Stimulated activated CD8-positive, alpha-beta memory T cell treated with anti-CD3 and anti-CD28 coated beads, Interleukin-12 subunit alpha, Interleukin-12 subunit beta, amount 100 ng/mL, for 24 hours (primary cell): ENCODE data around the gene ZNF184.
A peak's percentile ranks its signal among the peaks of the same experiment; 100 is the strongest.

Source experiments
- DNase-seq: peaks from one replicate; pipeline ENCODE4 v3.0.0-alpha.2; 2020; ENCODE audit errors: extremely low read depth

ZNF184 gene

DNA sequence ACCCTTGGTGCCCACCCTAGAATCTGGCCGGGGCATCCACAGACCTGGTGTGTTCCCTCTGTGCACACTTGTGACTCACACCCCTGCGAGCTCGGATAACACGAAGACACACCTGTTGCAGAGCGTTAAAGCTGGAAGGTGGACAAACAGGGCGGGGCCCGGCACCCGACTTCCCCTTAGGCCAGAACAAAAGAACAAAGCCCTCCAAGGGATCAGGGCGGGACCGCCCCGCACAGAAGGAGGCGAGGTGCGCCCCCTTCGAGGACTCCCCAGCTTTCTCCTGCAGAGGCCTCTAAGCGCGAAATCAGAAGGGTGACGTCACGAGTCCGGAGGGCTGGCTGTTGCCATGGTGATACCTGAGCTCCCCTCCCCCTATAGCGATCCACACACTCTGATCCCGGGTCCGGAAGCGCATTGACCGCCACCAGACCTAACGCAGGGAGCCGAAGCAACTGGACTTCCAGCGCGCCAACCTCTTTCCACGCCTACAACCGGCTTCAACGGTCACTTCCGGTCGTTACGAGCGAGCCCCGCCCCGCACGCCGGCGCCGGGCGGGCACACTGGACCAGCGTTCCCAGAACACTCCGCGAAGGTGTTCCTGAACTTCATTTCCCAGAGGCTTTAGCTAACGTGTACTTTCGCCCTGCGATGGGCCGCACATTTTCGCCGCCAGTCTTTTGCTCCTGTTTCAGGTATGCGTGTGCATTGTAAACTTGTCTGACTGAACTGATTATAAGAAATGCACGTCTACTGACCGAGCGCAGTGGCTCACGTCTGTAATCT lies at the start of gene ZNF184:
ZNF184 (minus strand) TSS at position 489 of the 784 bp plus-strand sequence. CDS start 811 bp downstream, outside the sequence.
- peak; percentile 63 for DNase-seq

DNA sequence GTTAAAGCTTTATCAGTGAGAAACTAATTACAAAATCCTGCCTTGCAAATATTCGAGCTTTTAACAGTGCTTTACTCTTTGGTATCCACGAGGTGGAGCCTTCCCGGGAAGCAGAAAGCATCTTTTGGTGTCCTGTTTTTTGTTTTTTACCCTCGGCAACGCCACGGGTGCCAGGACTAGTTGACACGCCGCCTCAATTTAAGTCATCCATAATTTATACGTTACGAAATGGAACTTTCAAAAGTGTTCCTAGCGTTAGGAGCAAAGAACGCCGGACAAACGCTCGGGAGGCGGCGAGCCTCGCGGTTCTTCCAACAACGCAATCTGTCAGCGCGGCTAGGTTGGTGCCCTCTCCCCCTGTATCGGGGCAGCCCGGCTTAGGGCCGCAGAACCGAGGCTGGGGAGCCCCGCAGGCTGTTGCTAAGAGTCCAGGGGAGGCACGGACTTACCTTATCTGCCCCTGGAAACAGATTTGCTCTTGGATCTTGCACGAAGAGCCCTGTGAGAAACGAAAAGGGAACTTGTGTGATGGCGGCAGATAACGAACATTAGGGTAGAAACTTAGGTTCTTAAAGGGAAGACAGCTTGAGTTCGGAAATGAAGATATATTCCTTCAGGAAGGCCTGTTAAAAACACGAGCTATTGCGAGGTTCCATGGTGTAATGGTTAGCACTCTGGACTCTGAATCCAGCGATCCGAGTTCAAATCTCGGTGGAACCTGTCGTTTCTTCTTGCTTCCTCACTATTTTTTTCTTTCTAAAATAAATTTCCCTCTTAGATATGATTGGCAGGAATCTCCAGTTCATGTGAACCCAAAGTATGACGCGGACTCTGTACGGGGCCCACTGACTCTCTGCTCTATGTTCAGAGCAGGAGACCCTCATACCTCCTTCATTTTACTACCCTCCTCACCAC lies 46.2 kb upstream of the ZNF184 start:
- DNase-seq = no peak

DNA sequence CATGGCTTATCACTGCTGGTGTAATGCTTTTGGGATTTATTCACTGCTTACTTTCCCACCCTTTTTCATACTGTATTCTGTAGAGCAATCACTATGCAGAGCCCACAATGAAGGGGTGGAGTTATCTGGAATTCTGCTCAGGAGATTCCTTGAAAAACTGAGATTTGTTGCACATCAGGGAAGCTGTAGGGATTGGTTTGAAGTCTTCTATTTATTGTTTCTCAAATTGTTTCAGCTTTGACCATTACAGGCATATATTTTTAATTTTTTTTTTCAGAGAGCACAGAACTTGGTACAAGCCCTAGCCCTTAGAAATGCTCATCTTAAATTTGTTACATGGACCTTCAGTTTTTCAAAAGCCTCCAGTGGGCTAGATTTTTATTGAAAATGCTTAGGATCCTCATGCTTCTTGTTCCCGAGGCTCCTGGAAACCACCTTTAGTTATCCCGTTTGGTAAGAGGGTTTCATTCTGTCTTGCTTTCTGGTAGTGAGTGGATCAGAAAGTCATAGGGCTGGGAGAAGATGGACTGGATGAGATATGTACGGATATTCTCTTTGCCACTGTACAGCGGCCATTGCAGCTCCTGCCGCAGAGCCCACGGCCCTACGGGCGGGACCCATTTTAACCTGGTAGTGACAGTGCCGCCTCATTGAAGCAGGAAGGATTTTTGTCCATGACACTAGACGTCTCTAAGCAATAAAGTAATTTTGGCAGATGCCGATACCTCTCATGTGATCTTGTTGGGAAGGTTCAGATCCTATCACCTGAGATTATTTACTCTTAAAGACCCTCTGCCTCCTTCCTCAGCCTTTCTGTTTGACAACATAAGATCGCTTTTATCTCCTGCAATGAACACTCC lies 45.3 kb upstream of the ZNF184 start:
- no peak for DNase-seq

DNA sequence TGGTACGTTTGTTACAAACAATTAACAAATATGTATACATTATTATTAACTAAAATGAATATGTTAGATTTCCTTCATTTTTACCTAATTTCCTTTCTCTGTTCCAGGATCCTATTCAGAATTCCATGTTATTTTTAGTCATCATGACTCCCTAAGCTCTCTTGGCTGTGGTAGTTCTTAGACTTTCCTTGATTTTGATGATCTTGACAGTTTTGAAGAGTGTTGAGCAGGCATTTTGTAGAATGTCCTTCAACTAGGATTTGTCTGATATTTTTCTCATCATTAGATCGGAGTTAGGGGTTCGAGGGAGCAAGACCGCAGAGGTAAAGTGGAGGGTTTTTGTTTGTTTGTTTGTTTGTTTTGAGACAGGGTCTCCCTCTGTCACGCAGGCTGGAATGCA lies 44.3 kb upstream of the ZNF184 start:
- DNase-seq = no peak

DNA sequence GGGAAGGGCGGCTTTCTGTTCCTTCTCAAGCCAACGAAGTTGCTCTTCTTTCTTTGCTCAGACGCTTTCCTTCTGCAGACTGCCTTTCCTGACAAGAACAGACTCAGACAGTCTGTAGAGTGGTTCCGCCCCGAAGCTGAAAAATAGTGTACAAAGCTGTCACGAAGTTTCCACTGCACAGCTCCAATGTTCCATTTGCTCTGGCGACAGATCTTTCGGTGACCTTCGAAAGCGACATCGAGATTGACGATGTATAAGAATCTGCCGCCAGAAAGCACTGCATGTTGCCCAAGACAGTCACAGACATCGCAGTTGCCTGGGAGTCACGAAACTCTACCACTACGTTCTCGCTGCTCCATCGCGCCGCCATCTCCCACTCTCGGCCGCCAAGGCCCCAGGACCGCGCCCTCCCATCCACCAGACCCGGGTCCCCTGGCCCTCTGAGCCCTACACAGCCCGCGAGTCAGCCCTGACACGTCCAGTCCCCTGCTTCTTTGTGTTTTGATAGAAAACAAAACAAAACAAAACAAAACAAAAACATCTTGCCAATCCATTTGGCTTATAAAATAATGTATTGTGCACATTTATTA lies 42.1 kb upstream of the ZNF184 start:
- DNase-seq = no peak

DNA sequence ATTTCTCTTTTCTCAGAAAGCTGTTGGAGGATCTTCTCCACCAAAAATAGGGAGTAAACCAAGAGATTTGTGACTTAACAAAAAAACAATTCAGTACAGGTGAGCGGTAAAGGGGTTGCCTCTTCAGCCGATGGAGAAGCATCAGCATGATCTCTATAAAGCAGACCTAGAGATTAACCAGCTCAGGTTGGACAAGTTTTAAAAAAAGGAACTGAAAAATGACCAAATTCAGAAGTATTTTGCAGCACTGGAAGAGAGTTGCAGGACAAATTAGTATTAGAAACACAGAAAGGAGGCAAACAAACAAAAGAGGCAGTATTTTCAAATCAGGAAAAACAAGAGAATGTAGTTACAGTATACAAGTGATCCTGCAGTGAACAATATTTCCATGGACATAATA lies 39.6 kb upstream of the ZNF184 start:
- no peak for DNase-seq

DNA sequence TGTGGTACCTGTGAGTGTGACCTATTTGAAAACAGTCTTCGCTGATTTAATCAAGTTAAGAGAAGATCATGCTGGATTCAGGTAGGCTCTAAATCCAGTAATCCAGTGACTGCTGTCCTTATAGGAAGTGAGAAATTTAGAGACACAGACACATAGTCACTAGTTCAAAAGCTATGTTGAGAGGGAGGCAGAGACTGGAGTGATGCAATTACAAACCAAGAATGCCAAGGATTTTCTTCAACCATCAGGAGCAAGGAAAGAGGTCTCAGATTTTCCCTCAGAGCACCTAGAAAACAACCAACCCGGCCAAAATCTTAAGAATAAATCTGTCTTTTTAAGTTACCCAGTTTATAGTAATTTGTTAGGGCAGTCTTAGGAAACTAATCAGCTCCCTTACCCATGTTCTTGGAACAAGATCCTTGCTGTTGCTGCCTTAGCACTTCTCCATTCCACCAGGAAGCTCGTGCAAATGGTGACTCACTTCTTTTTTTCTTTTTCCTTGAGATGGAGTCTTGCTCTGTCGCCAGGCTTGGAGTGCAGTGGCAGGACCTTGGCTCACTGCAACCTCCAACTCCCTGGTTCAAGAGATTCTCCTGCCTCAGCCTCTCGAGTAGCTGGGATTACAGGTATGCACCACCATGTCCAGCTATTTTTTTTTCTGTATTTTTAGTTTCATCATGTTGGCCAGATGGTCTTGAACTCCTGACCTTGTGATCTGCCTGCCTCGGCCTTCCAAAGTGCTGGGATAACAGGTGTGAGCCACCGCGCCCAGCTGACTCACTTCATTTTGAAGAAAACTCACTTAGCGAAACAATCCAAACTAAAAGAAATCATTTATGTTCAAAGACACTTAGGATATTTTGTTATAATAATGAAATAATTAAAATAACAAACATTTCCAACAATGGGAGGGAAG lies 34.4 kb upstream of the ZNF184 start:
- DNase-seq = no peak

DNA sequence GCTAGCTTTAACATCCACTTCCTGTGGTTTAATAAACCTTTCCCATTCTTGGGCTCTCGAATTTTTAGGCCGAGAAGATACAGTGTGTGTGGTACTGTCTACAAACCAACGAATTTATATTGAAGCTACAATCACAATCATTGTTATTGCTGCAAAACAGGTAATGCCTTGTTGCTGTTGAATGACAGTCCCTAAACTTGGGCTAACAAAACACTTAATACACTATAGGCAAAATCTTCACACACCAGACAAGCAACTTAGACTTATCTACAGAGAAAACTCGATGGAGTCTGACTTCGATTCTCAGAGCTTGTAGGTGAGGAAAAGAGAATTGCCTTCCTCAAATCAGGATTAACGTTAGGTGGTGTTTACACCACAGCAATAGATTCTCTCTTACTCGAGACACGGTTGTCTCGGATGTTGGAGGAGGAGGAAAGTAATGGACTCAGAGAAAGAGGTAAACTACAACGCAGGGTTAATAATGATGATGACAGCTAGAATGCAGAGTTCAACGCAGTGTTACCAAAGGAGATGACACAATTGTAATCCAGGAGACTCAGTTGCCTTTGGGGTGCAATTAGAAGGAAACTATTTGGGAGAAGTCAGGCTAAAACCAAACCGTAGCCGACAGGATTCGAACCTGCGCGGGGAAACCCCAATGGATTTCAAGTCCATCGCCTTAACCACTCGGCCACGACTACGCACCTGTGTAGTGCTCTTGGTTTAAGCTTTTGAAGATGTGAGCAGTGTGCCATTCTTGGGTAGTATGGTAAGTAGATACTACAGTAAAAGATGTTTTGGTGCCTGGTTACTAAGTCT lies 32.5 kb upstream of the ZNF184 start:
- DNase-seq = no peak

DNA sequence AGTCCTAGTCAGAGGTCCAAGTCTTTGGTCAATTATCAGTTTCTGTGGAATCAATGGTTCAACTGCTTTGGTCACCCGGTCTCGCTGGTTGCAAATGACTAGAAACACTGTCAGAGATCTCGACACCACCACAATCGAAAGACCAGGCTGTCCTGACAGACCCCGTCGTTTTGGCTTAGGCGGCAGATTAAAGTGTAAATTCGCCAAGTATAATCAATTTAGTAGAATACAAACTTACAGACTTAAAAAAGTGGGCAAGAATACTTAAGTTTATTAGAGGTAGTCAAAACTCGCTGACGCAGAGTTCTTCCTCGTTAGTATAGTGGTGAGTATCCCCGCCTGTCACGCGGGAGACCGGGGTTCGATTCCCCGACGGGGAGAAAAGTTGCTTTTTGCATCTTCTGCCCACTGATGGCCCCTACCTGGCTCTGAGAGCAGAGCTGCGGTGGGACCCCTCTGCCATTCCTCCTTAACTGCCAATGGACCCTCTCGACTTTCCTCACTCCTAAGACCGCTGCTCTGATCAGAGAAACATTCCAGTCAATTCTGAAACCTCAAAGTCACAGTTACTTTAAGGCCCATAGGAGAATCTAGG lies 30.6 kb upstream of the ZNF184 start:
- no peak for DNase-seq

DNA sequence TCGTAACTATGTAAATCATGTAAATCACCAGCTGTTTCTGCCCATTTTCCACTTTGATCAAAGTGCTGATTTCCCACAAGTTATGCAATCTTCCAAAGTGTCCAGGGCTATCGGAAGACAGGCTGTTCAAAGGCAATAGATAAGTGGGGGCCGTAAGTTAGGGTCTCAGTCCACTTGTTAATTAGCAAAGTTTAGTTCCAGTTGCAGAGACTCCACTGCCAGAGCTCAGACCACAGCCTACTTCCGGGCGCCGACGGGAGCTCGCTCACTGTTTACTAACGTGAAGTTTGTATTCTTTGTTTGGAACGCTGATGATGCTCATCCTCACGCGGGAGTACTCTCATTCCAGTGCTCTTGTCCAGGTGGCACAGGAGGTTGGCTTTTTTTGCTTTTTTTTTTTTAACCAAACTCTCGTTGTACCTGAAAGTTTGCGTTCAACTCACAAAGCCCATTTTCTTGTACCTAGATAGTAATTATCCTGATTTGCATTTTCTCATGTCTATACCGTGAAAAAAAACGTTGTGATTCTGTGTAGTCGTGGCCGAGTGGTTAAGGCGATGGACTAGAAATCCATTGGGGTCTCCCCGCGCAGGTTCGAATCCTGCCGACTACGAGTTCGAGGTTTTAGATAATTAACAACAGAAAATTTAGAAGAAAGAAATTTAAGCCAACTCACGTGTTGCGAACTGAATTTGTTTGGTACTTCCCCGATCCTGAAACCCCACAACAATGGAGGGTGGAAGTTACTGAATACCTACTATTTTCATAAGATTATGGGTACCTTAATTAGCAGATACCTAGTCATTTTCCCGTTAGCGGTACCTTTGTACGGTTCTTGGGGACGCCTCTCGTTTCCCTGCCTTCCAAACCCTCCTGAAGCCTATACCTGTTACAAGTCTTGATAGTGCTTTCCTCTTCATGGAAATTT lies 29.9 kb upstream of the ZNF184 start:
- no peak for DNase-seq

DNA sequence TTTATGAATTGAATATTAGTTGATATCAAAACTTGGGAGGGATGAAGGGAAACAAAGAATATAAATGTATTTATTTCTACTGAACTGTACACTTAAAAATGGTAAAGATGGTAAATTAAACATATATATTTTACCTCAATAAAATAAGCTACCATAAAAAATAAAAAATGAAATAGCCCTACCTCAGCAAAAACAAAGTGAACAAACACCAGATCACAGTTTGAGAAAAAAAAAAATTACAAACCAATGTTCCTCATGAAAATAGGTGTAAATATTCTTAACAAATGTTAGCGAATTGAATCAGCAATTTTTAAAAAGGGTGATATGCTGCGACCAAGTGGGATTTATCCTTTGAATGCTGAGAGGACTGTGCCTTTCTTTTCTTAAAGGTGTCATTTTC lies 28.3 kb upstream of the ZNF184 start:
- no peak for DNase-seq

DNA sequence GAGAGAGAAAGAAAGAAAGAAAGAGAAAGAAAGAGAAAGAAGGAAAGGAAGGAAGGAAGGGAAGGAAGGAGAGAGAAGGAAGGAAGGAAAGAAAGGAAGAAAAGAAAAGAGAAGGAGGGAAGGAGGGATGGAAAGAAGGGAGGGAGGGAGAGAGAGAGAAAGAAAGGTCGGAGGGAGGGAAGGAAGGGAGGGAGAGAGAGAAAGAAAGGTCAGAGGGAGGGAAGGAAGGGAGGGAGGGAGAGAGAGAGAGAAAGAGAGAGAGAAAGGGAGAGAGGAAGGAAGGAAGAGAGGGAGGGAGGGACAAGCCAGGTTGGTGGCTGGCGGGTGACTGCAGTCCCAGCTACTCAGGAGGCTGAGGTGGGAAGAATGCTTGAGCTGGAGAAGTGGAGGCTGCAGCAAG lies 27.3 kb upstream of the ZNF184 start:
- no peak for DNase-seq

DNA sequence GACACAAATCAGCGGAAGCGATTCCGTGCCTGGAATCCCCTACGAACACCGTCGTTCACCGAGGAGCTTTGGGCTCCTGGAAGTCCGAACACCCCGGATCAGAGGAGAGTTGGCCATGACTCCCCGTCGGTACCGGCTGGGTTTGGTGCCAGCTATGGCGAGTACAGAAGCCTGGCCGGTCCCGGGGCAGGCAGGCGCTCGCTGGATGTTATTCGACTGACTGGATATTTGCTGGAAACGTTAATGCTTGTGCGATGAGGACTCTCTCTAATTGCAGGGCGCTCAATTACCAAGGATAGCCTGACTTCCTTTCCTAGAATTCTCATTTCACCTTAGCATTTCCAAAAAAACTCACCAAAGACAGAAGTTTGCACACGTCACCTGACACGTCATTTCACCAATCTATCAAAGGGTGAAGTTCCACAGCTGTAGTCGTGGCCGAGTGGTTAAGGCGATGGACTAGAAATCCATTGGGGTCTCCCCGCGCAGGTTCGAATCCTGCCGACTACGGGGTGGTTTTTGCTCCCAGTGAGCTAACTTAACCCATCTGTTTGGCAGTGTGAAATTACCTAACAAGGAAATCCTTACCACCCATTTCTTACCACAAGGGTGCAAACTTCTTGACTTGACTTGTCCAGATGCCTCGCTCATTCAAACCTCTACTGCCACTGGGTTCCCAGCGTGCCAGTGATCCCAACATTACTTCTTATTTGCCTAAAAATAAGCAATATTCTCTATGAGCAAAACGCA lies 22.7 kb upstream of the ZNF184 start:
- no peak for DNase-seq

DNA sequence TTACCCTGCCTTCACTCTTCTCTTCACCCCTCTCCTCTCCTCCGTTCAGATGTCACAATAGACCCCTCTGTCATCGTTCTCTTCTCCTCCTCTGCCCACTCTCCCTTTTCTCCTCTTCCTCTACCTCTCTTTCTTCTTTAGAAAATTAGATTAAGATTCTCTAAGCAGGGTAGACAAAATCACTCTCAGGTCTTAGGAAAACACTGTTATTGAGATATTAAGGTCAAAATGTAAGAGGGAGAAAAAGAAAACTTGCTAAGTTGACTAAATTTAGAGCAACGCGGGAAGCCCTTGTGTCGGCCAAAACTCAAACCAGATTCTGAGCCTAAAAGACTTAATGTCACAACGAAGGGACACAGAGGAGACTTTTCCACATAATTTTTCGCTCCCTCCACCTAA lies 22.1 kb upstream of the ZNF184 start:
- no peak for DNase-seq

DNA sequence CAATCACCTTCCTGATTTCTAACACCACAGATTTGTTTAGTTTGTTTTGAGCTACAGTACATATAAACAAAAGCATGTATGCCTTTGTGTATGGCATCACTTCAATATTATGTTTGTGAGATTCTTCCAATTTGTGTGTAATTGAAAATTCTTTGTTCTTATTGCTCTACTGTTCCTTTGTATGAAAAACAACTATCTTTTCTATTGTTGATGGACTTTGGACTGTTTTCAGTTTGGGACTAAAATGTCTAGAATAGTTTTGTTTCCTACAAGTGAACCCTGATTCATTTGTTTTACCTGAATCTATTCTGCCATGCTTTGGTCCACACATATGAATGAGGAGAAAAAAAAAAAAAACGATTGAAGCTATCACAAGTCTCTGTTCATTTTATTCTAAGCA lies 21.2 kb upstream of the ZNF184 start:
- DNase-seq = no peak

DNA sequence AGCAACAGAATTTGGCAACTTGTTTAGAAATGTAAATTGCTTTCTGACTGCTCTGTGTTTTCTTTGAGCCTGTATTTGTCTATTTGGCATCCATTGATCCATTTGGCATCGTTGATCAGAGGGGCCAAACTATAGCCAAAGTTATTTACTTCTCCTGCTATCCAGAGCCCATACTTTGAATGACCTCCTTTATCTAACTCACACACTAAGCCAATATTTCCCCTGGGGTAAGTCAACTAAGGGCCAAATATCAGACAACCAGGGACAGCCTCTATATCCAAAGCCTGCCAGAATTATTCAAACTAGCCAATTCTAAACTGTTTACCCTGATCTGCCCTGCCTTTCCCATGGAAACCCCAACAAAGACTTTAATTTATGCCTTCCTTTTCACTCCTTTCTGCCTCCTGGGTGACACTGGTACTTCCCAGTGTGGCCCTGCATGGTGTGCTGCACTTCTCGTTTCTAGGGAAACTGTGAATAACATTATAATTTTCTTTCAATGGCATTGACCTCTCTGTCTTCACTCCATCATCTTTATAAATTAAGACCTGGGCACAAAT lies 19.8 kb upstream of the ZNF184 start:
- DNase-seq = no peak
